K562 (cell line): ENCODE data around the gene IL5.

Experiments used
- CAMTA2 ChIP-seq: fragments of 250-450 bp; sonication (Bioruptor Pico); conservative IDR thresholded peaks from 2 replicates; pipeline ENCODE4 v1.5.1; 2022
- FOSL1 ChIP-seq: fragments of 200-800 bp; sonication (Bioruptor generic); conservative IDR thresholded peaks from 2 replicates; pipeline ENCODE4 v1.6.1; 2016; ENCODE audit warnings: missing genetic modification characterization, missing compliant biosample characterization
- GABPA ChIP-seq: fragments of 200-800 bp; sonication (Bioruptor generic); conservative IDR thresholded peaks from 2 replicates; pipeline ENCODE4 v1.6.1; 2016; ENCODE audit warnings: low read depth, missing genetic modification characterization, missing compliant biosample characterization
- NFATC3 ChIP-seq: fragments of 450-650 bp; IDR thresholded peaks from 2 replicates; pipeline ENCODE4 v1.6.1; 2017; ENCODE audit warnings: mild to moderate bottlenecking
- SRSF9 ChIP-seq: fragments of 200-400 bp; formaldehyde crosslinking; IDR thresholded peaks from 2 replicates; pipeline ENCODE4 v1.6.1; 2017; ENCODE audit warnings: low read depth, low read length, borderline replicate concordance
- ZNF143 ChIP-seq: sonication (generic); formaldehyde crosslinking; IDR thresholded peaks from 2 replicates; pipeline ENCODE4 v1.9.0; 2022; ENCODE audit warnings: mild to moderate bottlenecking, missing genetic modification reagents
- ZNF3 ChIP-seq: fragments of 250-450 bp; sonication (Bioruptor Pico); IDR thresholded peaks from 2 replicates; pipeline ENCODE4 v1.5.0; 2021; ENCODE audit warnings: mild to moderate bottlenecking, moderate library complexity
- TF ChIP-seq, protein P1 (sequence below), 2 experiments: fragments of 450-650 bp; IDR thresholded peaks; 2 replicates each; pipeline ENCODE4 v1.6.1; 2016; ENCODE audit warnings: mild to moderate bottlenecking in 2 of 2, borderline replicate concordance in 1 of 2, low read depth in 1 of 2, moderate library complexity in 1 of 2
- TF ChIP-seq, protein P2 (sequence below), 3 experiments: IDR thresholded peaks in 2 of 3; conservative IDR thresholded peaks in 1 of 3; 2 replicates each; pipeline ENCODE4 v1.5.1; 2011 to 2012; ENCODE audit warnings: low read length in 3 of 3, mild to moderate bottlenecking in 3 of 3, control low read depth in 2 of 3, improper control_type of control experiment in 1 of 3, inconsistent platforms in 1 of 3, low read depth in 1 of 3, mixed read lengths in 1 of 3, moderate library complexity in 1 of 3; ENCODE audit not compliant: insufficient read depth in 2 of 3
- TF ChIP-seq, protein P3 (sequence below): fragments of 250-450 bp; sonication (Bioruptor Pico); IDR thresholded peaks from 2 replicates; pipeline ENCODE4 v1.5.0; 2020; ENCODE audit warnings: mild to moderate bottlenecking, borderline replicate concordance
- TF ChIP-seq, protein P4 (sequence below): fragments of 200-800 bp; sonication (Bioruptor generic); IDR thresholded peaks from 2 replicates; pipeline ENCODE4 v1.6.1; 2016; ENCODE audit warnings: missing genetic modification characterization, missing compliant biosample characterization

DNA sequence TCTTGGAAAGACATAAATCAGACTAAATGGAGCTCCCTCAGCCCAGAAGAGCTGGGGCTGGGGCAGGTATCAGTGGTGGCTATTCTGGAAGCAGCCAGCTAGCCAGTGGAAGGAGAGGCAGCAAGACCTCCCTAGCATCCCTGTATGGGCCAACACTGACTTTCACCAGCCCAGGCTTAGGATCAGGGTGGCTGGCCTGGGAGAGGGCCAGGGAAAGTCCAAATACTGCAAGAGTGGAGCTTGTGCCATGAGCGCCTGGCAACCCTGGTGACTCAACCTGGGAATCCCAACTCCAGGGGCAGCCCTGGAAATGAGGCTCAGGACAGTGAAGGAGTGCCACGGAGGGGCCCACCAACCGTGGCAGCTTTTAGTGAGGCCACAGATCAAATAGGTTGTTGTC is 45.2 kb downstream of the IL5 start:
- TF ChIP-seq ZNF143 (CRISPR knock-in tag) (no peak), SRSF9 (no peak), FOSL1 (no peak), CAMTA2 (CRISPR knock-in tag) (no peak), NFATC3 (no peak), ZNF3 (CRISPR knock-in tag) (no peak), GABPA (no peak)
- TF ChIP-seq, protein P1, sequence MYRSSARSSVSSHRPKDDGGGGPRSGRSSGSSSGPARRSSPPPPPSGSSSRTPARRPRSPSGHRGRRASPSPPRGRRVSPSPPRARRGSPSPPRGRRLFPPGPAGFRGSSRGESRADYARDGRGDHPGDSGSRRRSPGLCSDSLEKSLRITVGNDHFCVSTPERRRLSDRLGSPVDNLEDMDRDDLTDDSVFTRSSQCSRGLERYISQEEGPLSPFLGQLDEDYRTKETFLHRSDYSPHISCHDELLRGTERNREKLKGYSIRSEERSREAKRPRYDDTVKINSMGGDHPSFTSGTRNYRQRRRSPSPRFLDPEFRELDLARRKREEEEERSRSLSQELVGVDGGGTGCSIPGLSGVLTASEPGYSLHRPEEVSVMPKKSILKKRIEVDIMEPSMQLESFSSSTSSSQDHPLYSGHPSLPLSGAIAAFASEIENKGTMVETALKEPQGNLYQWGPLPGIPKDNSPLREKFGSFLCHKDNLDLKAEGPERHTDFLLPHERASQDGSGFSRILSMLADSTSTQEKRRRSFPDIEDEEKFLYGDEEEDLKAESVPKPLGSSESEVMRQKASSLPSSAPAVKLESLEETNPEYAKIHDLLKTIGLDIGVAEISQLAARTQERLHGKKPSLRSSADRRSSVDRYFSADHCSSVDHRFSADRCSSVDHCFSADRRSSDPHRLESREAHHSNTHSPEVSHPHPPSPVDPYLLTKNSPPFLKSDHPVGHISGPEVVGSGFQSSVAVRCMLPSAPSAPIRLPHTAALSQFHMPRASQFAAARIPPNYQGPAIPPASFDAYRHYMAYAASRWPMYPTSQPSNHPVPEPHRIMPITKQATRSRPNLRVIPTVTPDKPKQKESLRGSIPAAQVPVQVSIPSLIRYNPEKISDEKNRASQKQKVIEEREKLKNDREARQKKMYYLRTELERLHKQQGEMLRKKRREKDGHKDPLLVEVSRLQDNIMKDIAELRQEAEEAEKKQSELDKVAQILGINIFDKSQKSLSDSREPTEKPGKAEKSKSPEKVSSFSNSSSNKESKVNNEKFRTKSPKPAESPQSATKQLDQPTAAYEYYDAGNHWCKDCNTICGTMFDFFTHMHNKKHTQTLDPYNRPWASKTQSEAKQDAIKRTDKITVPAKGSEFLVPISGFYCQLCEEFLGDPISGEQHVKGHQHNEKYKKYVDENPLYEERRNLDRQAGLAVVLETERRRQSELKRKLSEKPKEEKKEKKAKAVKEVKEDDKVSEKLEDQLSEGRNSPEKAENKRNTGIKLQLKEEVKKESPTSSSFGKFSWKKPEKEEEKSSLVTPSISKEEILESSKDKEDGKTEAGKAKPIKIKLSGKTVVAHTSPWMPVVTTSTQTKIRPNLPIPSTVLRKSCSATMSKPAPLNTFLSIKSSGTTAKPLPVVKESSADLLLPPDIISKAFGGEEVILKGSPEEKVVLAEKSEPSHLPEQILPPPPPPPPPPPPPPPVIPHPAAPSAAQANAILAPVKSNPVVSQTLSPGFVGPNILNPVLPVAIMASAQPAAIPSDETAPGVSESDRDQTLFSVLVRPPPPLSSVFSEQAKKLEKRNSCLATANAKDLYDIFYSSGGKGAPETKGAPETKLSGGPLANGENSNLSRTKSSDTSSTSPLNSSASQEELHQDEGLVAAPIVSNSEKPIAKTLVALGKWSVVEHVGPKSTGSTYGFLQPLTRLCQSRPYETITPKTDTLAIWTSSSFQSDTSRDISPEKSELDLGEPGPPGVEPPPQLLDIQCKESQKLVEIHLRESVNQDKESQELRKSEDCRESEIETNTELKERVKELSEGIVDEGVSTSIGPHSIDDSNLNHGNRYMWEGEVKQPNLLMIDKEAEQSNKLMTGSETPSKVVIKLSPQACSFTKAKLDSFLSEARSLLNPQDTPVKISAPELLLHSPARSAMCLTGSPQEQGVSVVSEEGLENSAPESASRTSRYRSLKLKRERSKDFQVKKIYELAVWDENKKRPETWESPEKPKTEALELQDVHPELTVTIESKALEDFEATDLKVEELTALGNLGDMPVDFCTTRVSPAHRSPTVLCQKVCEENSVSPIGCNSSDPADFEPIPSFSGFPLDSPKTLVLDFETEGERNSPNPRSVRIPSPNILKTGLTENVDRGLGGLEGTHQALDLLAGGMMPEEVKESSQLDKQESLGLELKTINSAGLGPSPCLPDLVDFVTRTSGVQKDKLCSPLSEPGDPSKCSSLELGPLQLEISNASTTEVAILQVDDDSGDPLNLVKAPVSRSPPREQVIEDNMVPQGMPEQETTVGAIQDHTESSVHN (IDR thresholded peaks at IDR 0.05; ENCODE audit: borderline replicate concordance in 1 of 2, low read depth in 1 of 2): no peak
- TF ChIP-seq, protein P2, sequence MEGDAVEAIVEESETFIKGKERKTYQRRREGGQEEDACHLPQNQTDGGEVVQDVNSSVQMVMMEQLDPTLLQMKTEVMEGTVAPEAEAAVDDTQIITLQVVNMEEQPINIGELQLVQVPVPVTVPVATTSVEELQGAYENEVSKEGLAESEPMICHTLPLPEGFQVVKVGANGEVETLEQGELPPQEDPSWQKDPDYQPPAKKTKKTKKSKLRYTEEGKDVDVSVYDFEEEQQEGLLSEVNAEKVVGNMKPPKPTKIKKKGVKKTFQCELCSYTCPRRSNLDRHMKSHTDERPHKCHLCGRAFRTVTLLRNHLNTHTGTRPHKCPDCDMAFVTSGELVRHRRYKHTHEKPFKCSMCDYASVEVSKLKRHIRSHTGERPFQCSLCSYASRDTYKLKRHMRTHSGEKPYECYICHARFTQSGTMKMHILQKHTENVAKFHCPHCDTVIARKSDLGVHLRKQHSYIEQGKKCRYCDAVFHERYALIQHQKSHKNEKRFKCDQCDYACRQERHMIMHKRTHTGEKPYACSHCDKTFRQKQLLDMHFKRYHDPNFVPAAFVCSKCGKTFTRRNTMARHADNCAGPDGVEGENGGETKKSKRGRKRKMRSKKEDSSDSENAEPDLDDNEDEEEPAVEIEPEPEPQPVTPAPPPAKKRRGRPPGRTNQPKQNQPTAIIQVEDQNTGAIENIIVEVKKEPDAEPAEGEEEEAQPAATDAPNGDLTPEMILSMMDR (IDR thresholded peaks at IDR 0.05 in 2 of 3, conservative IDR thresholded peaks at IDR 0.05 in 1 of 3; ENCODE audit: insufficient read depth in 2 of 3, low read depth in 1 of 3, low read length in 3 of 3): no peak
- TF ChIP-seq, protein P3, sequence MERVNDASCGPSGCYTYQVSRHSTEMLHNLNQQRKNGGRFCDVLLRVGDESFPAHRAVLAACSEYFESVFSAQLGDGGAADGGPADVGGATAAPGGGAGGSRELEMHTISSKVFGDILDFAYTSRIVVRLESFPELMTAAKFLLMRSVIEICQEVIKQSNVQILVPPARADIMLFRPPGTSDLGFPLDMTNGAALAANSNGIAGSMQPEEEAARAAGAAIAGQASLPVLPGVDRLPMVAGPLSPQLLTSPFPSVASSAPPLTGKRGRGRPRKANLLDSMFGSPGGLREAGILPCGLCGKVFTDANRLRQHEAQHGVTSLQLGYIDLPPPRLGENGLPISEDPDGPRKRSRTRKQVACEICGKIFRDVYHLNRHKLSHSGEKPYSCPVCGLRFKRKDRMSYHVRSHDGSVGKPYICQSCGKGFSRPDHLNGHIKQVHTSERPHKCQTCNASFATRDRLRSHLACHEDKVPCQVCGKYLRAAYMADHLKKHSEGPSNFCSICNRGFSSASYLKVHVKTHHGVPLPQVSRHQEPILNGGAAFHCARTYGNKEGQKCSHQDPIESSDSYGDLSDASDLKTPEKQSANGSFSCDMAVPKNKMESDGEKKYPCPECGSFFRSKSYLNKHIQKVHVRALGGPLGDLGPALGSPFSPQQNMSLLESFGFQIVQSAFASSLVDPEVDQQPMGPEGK (CRISPR knock-in tag): no peak
- TF ChIP-seq, protein P4, sequence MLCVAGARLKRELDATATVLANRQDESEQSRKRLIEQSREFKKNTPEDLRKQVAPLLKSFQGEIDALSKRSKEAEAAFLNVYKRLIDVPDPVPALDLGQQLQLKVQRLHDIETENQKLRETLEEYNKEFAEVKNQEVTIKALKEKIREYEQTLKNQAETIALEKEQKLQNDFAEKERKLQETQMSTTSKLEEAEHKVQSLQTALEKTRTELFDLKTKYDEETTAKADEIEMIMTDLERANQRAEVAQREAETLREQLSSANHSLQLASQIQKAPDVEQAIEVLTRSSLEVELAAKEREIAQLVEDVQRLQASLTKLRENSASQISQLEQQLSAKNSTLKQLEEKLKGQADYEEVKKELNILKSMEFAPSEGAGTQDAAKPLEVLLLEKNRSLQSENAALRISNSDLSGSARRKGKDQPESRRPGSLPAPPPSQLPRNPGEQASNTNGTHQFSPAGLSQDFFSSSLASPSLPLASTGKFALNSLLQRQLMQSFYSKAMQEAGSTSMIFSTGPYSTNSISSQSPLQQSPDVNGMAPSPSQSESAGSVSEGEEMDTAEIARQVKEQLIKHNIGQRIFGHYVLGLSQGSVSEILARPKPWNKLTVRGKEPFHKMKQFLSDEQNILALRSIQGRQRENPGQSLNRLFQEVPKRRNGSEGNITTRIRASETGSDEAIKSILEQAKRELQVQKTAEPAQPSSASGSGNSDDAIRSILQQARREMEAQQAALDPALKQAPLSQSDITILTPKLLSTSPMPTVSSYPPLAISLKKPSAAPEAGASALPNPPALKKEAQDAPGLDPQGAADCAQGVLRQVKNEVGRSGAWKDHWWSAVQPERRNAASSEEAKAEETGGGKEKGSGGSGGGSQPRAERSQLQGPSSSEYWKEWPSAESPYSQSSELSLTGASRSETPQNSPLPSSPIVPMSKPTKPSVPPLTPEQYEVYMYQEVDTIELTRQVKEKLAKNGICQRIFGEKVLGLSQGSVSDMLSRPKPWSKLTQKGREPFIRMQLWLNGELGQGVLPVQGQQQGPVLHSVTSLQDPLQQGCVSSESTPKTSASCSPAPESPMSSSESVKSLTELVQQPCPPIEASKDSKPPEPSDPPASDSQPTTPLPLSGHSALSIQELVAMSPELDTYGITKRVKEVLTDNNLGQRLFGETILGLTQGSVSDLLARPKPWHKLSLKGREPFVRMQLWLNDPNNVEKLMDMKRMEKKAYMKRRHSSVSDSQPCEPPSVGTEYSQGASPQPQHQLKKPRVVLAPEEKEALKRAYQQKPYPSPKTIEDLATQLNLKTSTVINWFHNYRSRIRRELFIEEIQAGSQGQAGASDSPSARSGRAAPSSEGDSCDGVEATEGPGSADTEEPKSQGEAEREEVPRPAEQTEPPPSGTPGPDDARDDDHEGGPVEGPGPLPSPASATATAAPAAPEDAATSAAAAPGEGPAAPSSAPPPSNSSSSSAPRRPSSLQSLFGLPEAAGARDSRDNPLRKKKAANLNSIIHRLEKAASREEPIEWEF (CRISPR knock-in tag): no peak
